Natural killer cell (primary cell): ENCODE data around the gene CFAP70. TPM values are rescaled to one million over a fixed set of nuclear protein-coding genes. Genes with fewer than 3 reads are reported as not detected.
A peak's percentile ranks its signal among the peaks of the same experiment; 100 is the strongest.

Source experiments
- ATAC-seq, 3 donors: fragments of 150-1000 bp in 2 of 3; fragments of 200-7000 bp in 1 of 3; cut with Tn5 transposase; 1 replicate in 1 of 3; 2 replicates in 2 of 3; pipeline ENCODE4 v1.10.0; 2021; ENCODE audit warnings: mild to moderate bottlenecking in 2 of 3, moderate library complexity in 2 of 3
- DNase-seq, 2 donors: peaks; one replicate each; pipeline versions ENCODE4 v3.0.0 to v3.0.0-alpha.2; 2013 to 2021; ENCODE audit warnings: mixed read lengths in 1 of 2
- H3K27ac ChIP-seq: one replicate; pipeline ENCODE4 v1.5.1; 2013; ENCODE audit warnings: mild to moderate bottlenecking, low read length
- H3K27me3 ChIP-seq: one replicate; pipeline ENCODE4 v1.6.1; 2013; ENCODE audit warnings: low read length; ENCODE audit not compliant: control insufficient read depth, insufficient read depth
- H3K36me3 ChIP-seq: one replicate; pipeline ENCODE4 v1.6.1; 2013; ENCODE audit warnings: low read length; ENCODE audit not compliant: control insufficient read depth, insufficient read depth
- H3K4me1 ChIP-seq: one replicate; pipeline ENCODE4 v1.6.1; 2013; ENCODE audit warnings: low read length; ENCODE audit not compliant: control insufficient read depth, insufficient read depth
- H3K4me3 ChIP-seq: one replicate; pipeline ENCODE4 v1.5.1; 2013; ENCODE audit warnings: low read length
- H3K9me3 ChIP-seq: one replicate; pipeline ENCODE4 v1.6.1; 2013; ENCODE audit warnings: low read length; ENCODE audit not compliant: control insufficient read depth, insufficient read depth
- H3K27ac Mint-ChIP-seq, 2 donors: one replicate each; pipeline ENCODE4 v1.8.0; 2022; ENCODE audit warnings: mild to moderate bottlenecking in 2 of 2, mixed read lengths in 2 of 2, moderate library complexity in 1 of 2
- H3K27me3 Mint-ChIP-seq, 2 donors: one replicate each; pipeline ENCODE4 v1.8.0; 2022; ENCODE audit warnings: low read depth in 2 of 2, mixed read lengths in 2 of 2
- H3K36me3 Mint-ChIP-seq: one replicate; pipeline ENCODE4 v1.8.0; 2022; ENCODE audit warnings: mixed read lengths
- H3K4me1 Mint-ChIP-seq, 2 donors: one replicate each; pipeline ENCODE4 v1.8.0; 2022; ENCODE audit warnings: mixed read lengths in 2 of 2
- H3K4me3 Mint-ChIP-seq: one replicate; pipeline ENCODE4 v1.8.0; 2022; ENCODE audit warnings: mild to moderate bottlenecking, moderate library complexity, mixed read lengths
- H3K9me3 Mint-ChIP-seq, 2 donors: one replicate each; pipeline ENCODE4 v1.8.0; 2022; ENCODE audit warnings: mixed read lengths in 2 of 2
- WGBS: methylation state at CpG from one replicate; pipeline ENCODE4 v1.1.7; 2013; ENCODE audit warnings: missing lambda C conversion rate; ENCODE audit not compliant: insufficient coverage; 5-methylcytosine and 5-hydroxymethylcytosine counted together
- intact Hi-C: fragments of 100-400 bp; cut with micrococcal nuclease; formaldehyde crosslinking; loops from one replicate; pipeline ENCODE4 v1.14.2; 2022
- total RNA-seq, 4 donors: library from RNA; stranded (reverse); fragments of 120-200 nt in 1 of 4; gene quantifications; one replicate each; pipeline versions ENCODE4 v1.2.3 to v1.2.4, GENCODE V29; 2013 to 2022
- TF ChIP-seq, protein P1 (sequence below): fragments of 200-600 bp; IDR thresholded peaks from one replicate; pipeline ENCODE4 v1.8.0; 2022; ENCODE audit warnings: antibody characterized with exemption

Gene CFAP70
- 1 to 10 TPM in 1 of 3 donors, under 1 TPM in 2; 0.28 to 2.9 (median 0.95) TPM for total RNA-seq
- total RNA-seq (2013) = 2.3 TPM

DNA sequence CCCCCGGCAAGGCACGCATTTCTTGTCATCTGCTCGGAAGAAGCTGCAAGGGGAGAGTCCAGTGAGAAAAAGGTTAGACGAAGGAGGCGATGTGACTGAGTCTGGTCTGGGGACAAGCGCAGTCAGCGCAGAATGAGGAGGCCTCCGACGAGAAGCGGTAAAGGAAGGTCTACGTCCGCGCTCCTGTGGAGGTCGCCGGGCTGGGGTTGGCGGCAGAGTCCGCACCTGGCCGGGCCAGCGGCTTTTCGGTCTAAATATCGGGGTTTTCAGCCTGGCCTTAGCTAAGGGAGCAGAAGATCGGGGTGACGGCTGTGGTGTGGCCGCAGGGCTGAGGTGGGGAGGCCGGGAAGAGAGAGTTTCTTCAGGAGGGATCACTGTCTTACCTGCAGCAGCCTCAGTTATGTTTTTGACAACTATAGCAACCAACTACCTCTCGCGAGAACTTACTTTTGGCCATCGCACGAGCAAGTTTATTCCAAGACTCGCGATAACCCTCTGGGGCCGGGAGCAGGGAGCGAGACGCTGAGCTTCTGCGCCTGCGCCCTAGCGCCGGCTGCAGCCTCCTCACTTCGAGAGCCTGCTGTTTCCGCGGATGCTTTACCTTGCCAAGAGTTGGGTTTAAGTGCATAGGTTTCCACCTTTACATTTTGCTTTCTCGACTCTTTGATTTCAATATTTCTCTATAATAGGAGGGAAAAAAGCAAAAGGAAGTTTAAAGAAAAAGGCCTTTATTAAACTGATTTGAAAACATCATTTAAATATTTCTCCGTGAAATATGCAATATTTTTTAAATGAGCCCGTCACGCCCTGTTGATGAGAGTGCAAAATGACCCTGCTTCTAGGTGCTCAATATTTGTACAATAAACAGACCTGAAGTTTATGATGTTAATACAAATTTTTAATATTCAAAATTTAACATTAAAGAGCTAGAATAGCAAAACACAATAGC, at the start of gene CFAP70:
CFAP70 (minus strand) TSS at position 534 of the 949 bp plus-strand sequence. CDS start 4,068 bp downstream, outside the sequence.
- H3K27ac ChIP-seq = peak within 1 kb of the TSS; percentile 68
- peaks cover 6% of the 10 kb centered on the region for H3K4me1 ChIP-seq
- H3K36me3 Mint-ChIP-seq = no peaks in the 10 kb centered on the region
- peaks cover 0 to 14% of the 10 kb centered on the region in 2 donors for H3K27me3 Mint-ChIP-seq
- H3K27ac Mint-ChIP-seq = peak within 1 kb of the TSS; percentile 91 to 96
- intact Hi-C loops = loop anchor here (2.0 kb wide), 1 partner anchor 112 kb away; the partner anchor contains the start of gene DNAJC9
- peaks cover 14% of the 10 kb centered on the region in 2 donors for H3K4me1 Mint-ChIP-seq
- peak within 1 kb of the TSS; percentile 72 for H3K4me3 ChIP-seq
- no peaks in the 10 kb centered on the region for H3K36me3 ChIP-seq
- no peaks in the 10 kb centered on the region for H3K9me3 Mint-ChIP-seq
- H3K4me3 Mint-ChIP-seq = peak within 1 kb of the TSS; percentile 97
- DNase-seq (peak; percentile 79 to 98), ATAC-seq (peak; percentile 94 to 99 (median 98))
- no peaks in the 10 kb centered on the region for H3K9me3 ChIP-seq
- no peaks in the 10 kb centered on the region for H3K27me3 ChIP-seq
- TF ChIP-seq, protein P1, sequence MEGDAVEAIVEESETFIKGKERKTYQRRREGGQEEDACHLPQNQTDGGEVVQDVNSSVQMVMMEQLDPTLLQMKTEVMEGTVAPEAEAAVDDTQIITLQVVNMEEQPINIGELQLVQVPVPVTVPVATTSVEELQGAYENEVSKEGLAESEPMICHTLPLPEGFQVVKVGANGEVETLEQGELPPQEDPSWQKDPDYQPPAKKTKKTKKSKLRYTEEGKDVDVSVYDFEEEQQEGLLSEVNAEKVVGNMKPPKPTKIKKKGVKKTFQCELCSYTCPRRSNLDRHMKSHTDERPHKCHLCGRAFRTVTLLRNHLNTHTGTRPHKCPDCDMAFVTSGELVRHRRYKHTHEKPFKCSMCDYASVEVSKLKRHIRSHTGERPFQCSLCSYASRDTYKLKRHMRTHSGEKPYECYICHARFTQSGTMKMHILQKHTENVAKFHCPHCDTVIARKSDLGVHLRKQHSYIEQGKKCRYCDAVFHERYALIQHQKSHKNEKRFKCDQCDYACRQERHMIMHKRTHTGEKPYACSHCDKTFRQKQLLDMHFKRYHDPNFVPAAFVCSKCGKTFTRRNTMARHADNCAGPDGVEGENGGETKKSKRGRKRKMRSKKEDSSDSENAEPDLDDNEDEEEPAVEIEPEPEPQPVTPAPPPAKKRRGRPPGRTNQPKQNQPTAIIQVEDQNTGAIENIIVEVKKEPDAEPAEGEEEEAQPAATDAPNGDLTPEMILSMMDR = no peak
- WGBS = under 1% methylated on average over 41 of the region's 45 CpGs

GRCh38 chr10:73408061-73408460, 49.4 kb upstream of the CFAP70 start:
- Histone ChIP-seq H3K36me3 (no peaks in the 10 kb centered on the region), H3K9me3 (no peaks in the 10 kb centered on the region), H3K4me3 (no peak overlapping the region), H3K27ac (no peak overlapping the region), H3K27me3 (no peaks in the 10 kb centered on the region), H3K4me1 (peaks cover 8% of the 10 kb centered on the region)
- TF ChIP-seq, protein P1 = no peak
- Mint-ChIP-seq H3K27ac (no peak overlapping the region), H3K27me3 (no peaks in the 10 kb centered on the region), H3K4me1 (peaks cover 26 to 30% of the 10 kb centered on the region in 2 donors), H3K36me3 (no peaks in the 10 kb centered on the region), H3K9me3 (no peaks in the 10 kb centered on the region), H3K4me3 (no peak overlapping the region)
- intact Hi-C loops = no loop called here
- ATAC-seq (no peak), DNase-seq (no peak)
- WGBS = 96% methylated on average over 5 of the region's 5 CpGs

GRCh38 chr10:73407495-73407894, 48.8 kb upstream of the CFAP70 start:
- H3K4me3 Mint-ChIP-seq = no peak overlapping the region
- no peak for ATAC-seq
- intact Hi-C loops = no loop called here

More at GRCh38 chr10:73407495-73407894, 48.8 kb upstream of the CFAP70 start:
- TF ChIP-seq, protein P1 = no peak
- Histone ChIP-seq H3K4me3 (no peak overlapping the region), H3K4me1 (peaks cover 2% of the 10 kb centered on the region), H3K36me3 (no peaks in the 10 kb centered on the region), H3K9me3 (no peaks in the 10 kb centered on the region), H3K27ac (no peak overlapping the region), H3K27me3 (no peaks in the 10 kb centered on the region)
- WGBS = no CpG with 5 or more reads among the region's 1 CpG
- Mint-ChIP-seq H3K9me3 (no peaks in the 10 kb centered on the region), H3K27me3 (no peaks in the 10 kb centered on the region), H3K4me1 (peaks cover 22 to 25% of the 10 kb centered on the region in 2 donors), H3K27ac (no peak overlapping the region), H3K36me3 (no peaks in the 10 kb centered on the region)
- no peak for DNase-seq
